Large intestine (tissue), 3 donors: ENCODE data around the gene PDE6D. TPM values are rescaled to one million over a fixed set of nuclear protein-coding genes. Genes with fewer than 3 reads are reported as not detected.

Experiments used
- DNase-seq, 2 donors: peaks; one replicate each; pipeline versions ENCODE4 v3.0.0 to v3.0.0-alpha.2; 2013
- H3K27ac ChIP-seq: one replicate; pipeline ENCODE4 v1.5.1; 2013; ENCODE audit warnings: low read length
- H3K27me3 ChIP-seq: 2 replicates; pipeline ENCODE4 v1.6.1; 2013; ENCODE audit warnings: low read length; ENCODE audit not compliant: control insufficient read depth, insufficient read depth
- H3K36me3 ChIP-seq: 2 replicates; pipeline ENCODE4 v1.6.1; 2013; ENCODE audit warnings: low read length; ENCODE audit not compliant: control insufficient read depth, insufficient read depth
- H3K4me1 ChIP-seq: one replicate; pipeline ENCODE4 v1.6.1; 2013; ENCODE audit warnings: low read length; ENCODE audit not compliant: control insufficient read depth, insufficient read depth
- H3K4me3 ChIP-seq: one replicate; pipeline ENCODE4 v1.5.1; 2013; ENCODE audit warnings: low read length
- H3K9me3 ChIP-seq: one replicate; pipeline ENCODE4 v1.6.1; 2013; ENCODE audit warnings: mild to moderate bottlenecking, low read depth, low read length, moderate library complexity; ENCODE audit not compliant: control insufficient read depth
- WGBS: methylation state at CpG from one replicate; pipeline ENCODE4 v1.1.5; 2013; ENCODE audit warnings: low lambda C conversion rate; ENCODE audit not compliant: insufficient coverage; 5-methylcytosine and 5-hydroxymethylcytosine counted together
- polyA plus RNA-seq: library from polyadenylated mRNA; unstranded; fragments of 120-200 nt; gene quantifications from one replicate; pipeline ENCODE4 v1.2.1, GENCODE V29; 2013

PDE6D gene
- polyA plus RNA-seq, 1 donor = 16.6 TPM

DNA sequence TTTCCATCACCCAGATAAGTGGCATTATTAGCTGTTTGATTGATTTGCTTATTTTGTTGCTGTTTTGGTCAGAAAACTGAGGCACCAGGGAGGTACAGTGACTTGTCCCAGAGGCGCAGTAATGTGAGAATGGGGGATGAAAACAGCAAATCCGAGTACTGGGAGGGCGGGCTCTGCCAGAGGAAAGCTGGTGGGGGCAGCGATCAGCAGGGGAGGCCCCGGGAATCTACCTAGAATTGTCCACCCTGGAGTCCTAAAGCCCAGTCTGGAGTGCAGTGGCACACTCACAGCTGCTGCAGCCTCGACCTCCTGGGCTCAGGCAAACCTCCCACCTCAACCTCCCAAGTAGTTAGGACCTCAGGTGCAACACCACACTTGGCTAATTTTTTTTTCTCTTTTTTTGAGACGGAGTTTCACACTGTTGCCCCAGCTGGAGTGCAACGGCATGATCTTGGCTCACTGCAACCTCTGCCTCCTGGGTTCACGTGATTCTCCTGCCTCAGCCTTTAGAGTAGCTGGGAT is 89.8 kb downstream of the PDE6D start:
- Histone ChIP-seq H3K4me3 (no peak overlapping the region), H3K27ac (no peak overlapping the region), H3K27me3 (no peaks in the 10 kb centered on the region), H3K36me3 (no peaks in the 10 kb centered on the region), H3K4me1 (peaks cover 8% of the 10 kb centered on the region), H3K9me3 (no peaks in the 10 kb centered on the region)
- DNase-seq = no peak
- WGBS = 90% methylated on average over 2 of the region's 9 CpGs

DNA sequence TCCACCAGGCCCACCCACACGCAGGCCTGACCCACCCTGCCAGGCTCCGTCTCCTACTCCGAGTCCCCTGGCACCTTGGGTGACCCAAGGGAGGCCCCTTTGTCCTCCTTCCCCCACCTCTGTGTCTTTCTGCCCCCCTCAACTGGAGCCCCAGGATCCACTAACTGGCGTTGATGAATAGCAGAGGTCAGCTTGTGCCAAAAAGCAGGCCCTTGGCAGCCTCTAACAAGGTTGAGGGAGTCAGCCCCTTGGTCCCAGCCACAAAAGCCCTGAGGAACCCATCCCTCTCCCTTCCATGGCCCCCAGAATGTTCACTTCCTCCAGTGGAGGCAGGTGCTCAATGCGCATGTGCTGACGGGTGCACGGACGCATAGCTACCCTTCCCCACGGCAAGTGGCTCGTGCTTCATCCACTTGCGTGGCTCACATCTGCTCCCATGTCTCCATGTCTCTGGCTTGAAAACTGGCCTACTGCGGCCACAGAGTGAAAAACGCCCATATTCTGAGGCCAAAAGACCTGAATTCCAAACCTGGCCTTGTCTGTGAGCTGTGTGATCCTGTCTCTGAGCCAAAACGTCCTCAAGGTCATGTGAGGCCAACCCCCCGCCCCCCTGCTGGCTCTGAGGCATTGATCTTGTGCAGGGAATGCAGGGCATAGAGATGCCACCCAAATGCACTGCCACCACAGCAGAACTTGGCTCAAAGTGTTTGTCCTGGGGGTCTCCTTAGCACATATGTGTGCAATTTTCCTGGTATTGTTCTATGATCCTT is 91.8 kb downstream of the PDE6D start:
- no peaks in the 10 kb centered on the region for H3K9me3 ChIP-seq
- H3K27me3 ChIP-seq = no peaks in the 10 kb centered on the region
- H3K36me3 ChIP-seq = no peaks in the 10 kb centered on the region
- H3K4me3 ChIP-seq = no peak overlapping the region
- no peak overlapping the region for H3K27ac ChIP-seq
- no peak for DNase-seq
- H3K4me1 ChIP-seq = peaks cover 8% of the 10 kb centered on the region
- 100% methylated on average over 1 of the region's 15 CpGs for WGBS

DNA sequence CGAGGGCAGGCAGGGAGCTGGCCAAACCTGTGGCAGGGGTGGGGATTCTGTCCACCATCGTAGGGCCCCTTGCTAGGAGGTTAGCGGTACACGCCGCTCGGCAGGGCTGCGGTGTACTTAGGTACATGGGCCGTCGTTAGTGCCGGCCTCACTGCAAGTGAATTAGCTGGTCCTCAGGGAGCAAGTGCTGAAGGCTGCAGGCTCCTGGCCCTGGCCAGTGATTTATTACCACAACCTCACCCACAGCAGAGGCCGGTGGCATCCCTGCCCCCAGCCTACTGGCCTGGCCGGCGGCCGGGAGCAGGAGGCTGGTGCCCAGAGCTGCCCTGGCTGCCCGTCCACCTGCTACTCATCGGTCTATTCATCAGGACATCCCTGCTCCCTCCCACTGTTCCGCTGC is 92.4 kb downstream of the PDE6D start:
- no peaks in the 10 kb centered on the region for H3K9me3 ChIP-seq
- no peak for DNase-seq
- H3K27me3 ChIP-seq = no peaks in the 10 kb centered on the region
- no peak overlapping the region for H3K27ac ChIP-seq
- peaks cover 8% of the 10 kb centered on the region for H3K4me1 ChIP-seq
- H3K36me3 ChIP-seq = no peaks in the 10 kb centered on the region
- H3K4me3 ChIP-seq = no peak overlapping the region
- WGBS = no CpG with 5 or more reads among the region's 17 CpGs

DNA sequence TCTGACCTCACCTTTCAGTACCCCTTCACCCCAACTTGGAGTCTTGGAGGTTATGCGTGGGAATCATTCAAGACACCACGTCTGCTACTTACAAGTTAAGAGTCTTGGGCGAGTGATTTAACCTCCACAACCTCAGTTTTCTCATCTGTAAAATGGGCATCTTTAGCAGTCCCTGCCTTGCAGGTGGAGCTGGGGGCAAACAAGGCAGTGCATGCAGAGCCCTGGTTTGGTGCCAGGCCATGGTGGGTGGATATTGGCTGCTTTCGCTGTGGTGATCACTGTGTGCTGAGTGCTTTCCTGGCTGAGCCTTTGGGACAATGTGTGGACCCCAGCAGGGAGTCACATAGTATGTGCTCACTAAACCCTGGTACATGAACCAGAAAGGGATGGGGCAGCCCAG is 93.1 kb downstream of the PDE6D start:
- Histone ChIP-seq H3K36me3 (no peaks in the 10 kb centered on the region), H3K9me3 (no peaks in the 10 kb centered on the region), H3K27me3 (no peaks in the 10 kb centered on the region), H3K4me3 (no peak overlapping the region), H3K27ac (no peak overlapping the region), H3K4me1 (peaks cover 8% of the 10 kb centered on the region)
- no CpG with 5 or more reads among the region's 4 CpGs for WGBS
- DNase-seq = no peak

DNA sequence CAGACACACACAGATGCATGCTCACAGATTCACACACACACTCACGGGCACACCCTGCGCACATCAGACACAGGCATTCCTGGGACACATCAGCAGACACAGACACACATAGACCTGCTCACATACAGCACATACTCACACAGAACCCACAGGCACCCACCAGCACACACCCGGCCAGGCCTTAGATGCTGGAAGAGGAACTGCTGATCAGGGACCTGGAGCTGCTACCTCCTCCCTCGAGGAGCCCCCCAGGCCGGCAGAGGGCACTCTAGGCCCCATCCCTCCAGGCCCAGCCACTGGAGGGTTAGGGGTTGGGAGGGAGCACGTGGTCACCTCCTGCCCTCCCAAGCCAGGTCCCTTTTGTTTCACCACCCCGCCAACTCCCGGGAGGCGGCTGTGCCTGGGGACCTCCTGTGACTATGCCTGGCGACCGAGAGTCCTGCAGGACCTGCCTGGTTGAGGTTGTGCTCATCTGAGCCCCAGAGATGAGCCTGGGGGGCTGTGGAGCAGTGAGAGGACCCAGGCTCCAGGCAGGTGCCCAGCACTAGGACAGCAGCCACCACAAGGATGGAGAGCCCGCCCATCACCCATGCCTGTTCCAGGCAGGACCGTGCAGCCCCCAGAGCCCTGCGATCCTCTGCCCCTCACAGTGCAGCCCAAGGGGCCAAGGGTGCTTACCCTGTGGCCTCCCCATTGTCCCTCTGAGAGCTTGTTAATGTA is 93.8 kb downstream of the PDE6D start:
- Histone ChIP-seq H3K4me3 (no peak overlapping the region), H3K27ac (no peak overlapping the region), H3K27me3 (no peaks in the 10 kb centered on the region), H3K9me3 (no peaks in the 10 kb centered on the region), H3K36me3 (no peaks in the 10 kb centered on the region), H3K4me1 (peaks cover 11% of the 10 kb centered on the region)
- DNase-seq = peak in 1 of 2 donors; percentile 56
- WGBS = no CpG with 5 or more reads among the region's 14 CpGs

DNA sequence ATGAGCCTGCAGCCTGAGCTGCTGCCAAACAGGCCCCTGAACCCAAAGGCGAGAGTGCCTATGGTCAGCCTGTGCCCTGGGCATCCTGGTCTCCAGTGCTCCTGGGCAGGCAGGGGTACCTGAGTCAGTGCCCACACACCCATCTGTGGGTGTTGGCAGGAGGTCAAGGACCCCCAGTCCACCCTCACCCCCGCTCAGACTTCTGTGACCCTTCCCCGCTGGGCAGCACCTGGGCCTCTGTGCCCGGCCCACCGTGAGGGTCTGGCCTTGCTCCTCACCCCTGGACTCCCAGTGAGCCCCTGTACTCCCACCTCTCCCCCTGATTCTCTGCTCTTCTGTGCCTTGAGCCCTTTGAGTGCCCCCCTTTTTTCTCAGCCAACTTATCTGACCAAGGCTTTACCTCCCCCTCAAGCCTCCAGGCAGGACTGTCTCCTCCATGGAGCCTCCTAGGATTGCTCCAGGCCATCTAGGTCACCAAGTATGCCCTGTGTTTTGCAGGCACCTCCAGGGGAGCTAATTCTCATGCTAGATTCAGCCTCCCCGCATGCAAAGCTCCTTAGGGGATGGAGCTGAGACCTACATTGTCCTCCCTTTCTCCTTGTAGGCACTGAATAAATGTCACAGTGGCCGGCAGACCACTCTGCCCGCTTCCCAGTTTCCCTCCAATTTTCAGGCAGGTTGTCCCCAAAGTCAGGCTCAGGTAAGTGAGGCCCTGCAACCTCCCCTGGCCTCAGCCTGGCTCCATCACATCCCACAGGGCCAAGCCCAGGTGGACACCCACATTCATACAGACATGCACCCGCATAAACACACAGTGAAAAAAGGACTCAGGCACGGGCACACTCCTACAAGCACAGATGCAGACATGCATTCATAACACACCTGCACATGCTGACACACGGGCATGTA is 94.6 kb downstream of the PDE6D start:
- Histone ChIP-seq H3K36me3 (no peaks in the 10 kb centered on the region), H3K4me1 (peaks cover 18% of the 10 kb centered on the region), H3K27ac (no peak overlapping the region), H3K27me3 (no peaks in the 10 kb centered on the region), H3K4me3 (no peak overlapping the region), H3K9me3 (no peaks in the 10 kb centered on the region)
- 60% methylated on average over 1 of the region's 11 CpGs for WGBS
- no peak for DNase-seq

DNA sequence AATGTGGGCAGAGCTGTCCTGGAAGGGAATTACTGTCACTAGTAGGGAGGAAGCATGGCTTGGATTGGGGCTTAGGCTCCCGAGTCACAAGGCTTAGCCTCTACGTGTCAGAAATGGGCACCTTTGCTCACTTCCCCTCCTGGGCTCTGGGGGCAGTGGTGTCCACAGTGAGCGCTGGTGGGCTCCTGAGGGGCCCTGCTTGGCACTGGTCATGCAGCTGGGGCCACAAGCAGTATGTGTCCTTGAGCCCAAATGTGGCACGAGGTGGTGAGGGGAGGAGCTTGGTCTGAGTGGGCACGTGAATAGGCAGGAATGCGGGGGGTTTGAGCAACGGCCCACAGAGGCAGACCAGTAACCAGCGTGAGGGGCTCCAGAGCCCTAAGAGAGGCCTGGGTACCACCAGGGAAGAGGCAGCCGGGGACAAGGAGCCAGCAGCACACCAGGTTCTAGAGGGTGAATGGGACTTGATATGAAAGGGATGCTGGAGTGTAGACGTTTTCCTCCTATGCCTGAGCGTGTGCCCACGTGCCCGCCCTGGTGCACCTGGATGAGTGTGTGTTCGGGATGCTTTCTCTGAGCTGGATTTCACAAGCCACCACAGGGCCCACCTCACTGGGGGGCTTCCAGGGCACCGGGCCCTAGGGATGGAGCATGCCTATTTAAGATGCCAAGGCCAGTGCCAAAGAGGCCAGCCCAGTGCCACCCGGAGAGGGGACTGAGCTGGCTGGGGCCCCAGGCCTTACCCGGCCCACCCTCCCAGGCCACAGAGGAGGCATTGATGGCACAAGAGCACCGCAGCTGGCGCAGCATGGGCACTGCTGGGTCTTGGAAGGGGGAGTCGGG is 95.5 kb downstream of the PDE6D start:
- Histone ChIP-seq H3K4me1 (peaks cover 22% of the 10 kb centered on the region), H3K36me3 (no peaks in the 10 kb centered on the region), H3K27ac (no peak overlapping the region), H3K4me3 (no peak overlapping the region), H3K9me3 (peaks cover 2% of the 10 kb centered on the region), H3K27me3 (no peaks in the 10 kb centered on the region)
- WGBS = no CpG with 5 or more reads among the region's 20 CpGs
- DNase-seq = no peak

DNA sequence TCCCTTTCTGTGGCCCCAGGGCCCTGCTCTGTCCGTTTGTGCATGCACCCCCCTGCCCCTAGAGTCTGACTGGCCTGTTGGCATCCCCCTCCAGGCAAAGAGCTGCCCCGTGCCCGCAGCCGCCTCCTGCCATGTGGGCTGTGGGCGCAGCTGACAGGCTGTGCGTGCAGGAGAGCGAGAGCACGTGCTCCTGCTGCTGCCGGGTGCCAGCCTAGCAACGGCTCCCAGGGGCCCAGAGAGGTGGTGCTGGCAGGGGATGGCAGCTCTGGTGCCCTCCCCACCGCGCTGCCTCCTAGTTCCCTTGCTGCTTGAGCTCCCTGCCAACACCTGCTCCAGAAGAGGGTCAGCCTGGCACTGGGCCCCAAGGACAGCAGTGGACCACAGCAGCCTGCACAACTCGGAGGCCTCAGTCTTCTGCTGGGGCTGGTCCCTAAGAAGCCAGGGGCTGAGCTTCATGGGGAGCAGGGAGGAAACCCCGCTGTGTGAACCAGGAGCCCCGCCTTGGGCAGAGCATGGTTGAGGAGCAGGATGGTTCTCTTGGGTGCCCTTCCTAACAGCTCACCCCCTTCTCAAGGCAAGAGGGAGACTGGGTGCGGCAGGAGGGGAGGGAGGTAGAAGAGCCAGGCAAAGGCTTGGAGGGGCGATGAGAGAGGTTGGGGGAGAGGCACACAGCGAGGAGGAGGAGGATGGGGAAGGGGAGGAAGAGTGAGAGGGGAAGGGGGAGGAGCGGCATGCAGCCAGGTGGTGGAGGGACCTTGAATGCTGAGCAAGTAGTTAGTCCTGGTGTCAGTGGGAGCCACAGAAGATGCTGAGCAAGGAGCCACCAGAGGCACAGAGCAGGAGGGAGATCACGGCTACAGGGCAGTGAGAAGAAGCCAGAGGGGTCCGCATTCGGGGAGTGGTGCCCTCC is 96.5 kb downstream of the PDE6D start:
- no peak for DNase-seq
- Histone ChIP-seq H3K36me3 (no peaks in the 10 kb centered on the region), H3K27ac (no peak overlapping the region), H3K4me1 (peaks cover 31% of the 10 kb centered on the region), H3K27me3 (no peaks in the 10 kb centered on the region), H3K9me3 (peaks cover 6% of the 10 kb centered on the region), H3K4me3 (no peak overlapping the region)
- whole genome bisulfite sequencing = 60% methylated on average over 1 of the region's 22 CpGs
